ENCODE data around the gene PIF1.

The PIF1 gene

DNA sequence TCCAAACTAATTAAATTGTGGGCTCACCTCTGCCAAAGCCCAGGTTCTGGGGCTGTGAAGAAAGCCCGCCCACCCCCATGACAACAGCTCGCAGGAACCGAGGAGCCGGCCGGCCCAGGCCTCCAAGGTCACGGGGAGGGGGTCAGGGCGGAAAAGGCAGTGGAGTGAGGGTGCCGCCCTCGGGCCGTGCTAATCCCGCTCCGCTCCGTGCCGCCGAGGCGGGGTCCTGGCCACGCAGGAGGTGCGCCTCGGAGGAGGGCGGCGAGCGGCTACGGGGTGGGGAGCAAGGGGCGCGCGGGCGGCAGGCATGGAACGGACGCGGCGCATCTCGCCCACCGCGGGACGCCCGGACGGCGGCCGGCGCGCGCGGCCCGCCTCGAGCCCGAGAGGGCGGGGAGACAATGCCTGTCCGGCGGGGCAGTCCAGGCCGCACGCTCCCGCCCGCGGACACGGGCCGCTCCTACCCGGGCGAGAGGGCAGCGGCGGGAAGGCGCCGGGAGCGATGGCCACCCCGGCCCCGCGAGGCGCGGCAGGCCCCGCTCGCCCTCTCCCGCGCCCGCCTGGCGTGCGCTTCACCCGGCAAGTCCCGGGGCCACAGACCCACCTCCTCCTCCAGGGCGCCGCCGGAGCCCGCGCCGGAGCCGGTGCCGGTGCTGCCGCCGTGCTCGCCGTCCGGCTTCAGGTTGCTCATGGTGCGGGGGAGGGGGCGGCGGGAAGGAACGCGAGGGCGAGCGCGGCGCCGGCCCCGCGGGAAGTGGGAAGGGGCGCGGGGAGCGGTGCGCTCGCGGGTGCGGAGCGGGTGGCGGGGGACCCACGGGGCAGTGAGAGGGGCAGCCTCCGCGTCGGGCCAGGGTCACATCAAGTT is 50.6 kb downstream of the PIF1 start:
- DNase-seq, result no peak

DNA sequence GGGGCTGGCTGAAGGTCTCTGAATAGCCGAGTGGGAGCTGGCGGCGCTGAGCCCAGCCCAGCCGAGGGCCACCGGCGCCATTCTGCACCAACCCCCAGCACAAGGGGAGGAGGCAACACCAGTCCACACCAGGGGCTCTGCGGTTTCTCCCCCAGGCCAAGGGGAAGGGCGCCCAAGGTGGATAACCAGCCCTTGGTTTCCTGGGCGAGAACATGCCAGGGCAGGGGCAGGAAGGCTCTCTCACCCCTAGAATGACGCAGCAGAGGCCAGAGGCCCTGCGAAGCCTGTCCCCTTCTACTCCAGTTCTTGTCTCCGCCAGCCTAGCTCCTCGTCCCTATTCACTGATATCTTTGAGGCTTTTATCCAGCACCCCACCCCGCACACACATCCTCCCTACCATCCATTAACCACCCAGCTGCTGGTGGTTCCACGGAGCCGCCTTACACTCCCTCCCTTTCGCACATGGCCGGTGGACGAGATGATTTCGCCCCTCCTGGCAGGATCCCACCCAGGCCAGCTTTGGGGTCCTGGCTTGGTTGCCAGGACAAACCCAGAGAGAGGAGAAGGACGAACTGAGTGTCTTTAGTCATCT is 51.3 kb downstream of the PIF1 start:
- no peak for DNase-seq

DNA sequence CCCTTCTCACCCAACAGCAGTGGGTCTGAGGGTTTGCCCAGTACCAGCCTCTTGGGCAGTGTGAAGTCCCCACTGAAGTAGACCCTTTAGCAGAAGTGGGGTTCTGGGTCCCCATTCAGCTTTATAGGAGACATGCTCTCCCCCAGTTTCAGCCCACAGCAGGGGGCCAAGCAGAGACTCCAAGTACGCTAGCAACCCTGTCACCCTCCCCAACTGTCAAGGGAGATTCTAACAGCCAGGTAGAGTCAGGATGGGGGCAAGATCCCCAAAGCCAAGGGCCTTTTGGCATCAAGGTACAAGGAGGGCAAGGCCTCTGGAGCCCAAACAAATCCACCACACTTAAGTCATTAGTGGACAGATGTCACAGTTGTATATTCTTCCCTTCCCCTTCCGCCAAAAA is 51.8 kb downstream of the PIF1 start:
- DNase-seq, result no peak

DNA sequence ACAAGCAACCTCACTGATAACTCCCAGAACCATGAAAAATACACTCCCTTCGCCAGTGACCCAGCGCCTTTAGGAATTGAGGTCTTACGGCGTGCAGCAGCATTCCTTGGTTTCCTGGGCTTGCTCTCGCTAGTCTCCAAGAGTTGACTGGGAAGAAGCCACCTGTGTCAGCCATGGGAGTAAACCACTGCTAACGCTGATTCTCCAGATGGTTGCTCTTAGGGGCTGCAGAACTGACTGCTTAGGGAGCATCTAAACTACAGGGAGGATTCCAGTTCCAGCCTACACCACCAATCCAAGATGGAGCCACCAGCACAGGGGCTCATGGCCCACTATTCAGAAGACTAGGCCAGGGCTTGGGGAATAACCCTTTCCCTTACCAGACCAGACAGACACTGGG is 52.5 kb downstream of the PIF1 start:
- no peak for DNase-seq

DNA sequence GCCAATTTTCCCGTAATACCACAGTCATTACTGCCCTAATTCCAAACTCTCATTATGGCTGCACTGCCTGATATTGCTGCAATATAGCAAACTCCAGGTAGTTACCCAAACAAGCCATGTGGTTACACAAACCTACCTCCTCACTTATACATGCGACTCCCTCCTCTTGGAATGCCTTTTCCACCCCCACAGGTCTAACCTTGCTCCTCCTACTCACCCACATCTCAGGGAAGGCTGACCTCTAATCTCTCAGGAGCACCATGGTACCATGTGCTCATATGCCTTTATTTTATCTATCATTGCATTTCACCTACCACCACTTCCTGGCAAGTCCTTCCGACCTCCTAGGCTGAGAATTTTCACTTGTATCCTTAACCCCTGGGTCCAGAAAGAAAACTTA is 53.0 kb downstream of the PIF1 start:
- DNase-seq, result no peak

DNA sequence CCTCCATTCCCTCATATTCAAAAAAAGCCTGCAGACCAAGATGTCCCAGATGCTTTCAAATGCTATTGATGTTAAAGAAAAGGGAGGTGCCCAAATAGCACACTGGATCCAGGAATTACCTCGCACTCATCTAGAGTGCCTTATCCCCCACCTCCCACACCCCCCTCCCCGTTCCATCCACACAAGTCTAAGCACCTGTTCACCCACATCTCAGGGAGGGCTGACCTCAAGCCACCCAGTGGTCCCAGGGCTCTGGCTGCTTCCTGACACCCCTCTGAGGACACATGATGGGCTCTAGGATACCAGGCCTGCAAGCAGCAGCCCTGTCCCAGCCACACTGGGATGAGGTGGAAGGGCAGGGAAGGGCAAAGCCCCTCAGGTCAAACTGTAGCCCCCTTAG is 54.8 kb downstream of the PIF1 start:
- no peak for DNase-seq

DNA sequence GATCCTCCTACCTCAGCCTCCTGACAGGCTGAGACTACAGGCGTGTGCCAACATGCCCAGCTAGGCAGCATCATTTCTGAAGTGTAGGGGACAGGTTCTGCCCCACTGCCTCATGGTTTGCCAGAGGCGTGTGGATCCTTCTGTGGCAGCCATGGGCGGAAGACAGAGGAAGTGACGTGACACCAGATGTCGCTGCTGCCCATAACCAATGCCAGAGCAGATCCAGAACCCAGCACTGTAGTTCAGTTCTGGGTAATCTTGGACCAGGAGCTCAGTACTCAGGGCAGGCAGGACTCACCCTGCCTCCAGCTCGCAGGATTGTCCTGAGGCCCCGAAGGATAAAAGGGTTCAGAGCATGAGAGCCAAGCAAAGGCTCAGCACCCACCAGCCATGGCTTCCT is 58.2 kb downstream of the PIF1 start:
- no peak for DNase-seq

DNA sequence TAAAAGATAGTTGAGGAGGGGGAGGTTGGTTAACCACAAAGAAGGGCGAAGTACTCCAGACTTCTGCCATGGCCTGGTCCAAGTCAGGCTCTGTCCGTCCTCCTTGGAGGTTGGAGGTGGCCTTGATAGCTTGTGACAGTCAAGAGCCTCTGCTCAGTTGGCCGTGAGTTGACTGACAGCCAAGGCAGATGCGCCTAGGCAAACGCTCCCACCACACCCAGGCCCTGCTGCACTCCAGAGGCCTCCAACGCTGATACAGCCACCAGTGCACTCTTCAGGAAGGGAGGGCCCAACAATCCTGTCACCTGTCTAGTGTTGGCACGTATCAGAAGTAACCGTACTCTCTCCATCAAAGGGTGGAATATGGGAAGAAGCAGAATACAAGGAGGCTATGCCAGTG is 59.4 kb downstream of the PIF1 start:
- DNase-seq, result no peak
